ENCODE measurements around the gene EFNA1. TPM values are rescaled to one million over a fixed set of nuclear protein-coding genes. Genes with fewer than 3 reads are reported as not detected.

Gene EFNA1
- total and polyA plus RNA-seq, 2 of the 8 experiments (the other 6 are each of a cell fraction or from before 2014, with no cell fraction given) = 4.9 to 14.6 TPM

GRCh38 chr1:155086856-155087535 is 40.7 kb upstream of the EFNA1 start (continued):
- TF ChIP-seq GTF2F1 (IDR thresholded peaks at IDR 0.05; ENCODE audit: borderline replicate concordance, low read depth, low read length) (no peak), E2F6 (IDR thresholded peaks at IDR 0.05) (no peak), JUND (IDR thresholded peaks at IDR 0.05; ENCODE audit: low read length) (no peak), KDM5A (IDR thresholded peaks at IDR 0.05; ENCODE audit: low read length) (no peak), POU5F1 (IDR thresholded peaks at IDR 0.05; ENCODE audit: low read depth, low read length) (no peak)
- TF ChIP-seq, protein P1, sequence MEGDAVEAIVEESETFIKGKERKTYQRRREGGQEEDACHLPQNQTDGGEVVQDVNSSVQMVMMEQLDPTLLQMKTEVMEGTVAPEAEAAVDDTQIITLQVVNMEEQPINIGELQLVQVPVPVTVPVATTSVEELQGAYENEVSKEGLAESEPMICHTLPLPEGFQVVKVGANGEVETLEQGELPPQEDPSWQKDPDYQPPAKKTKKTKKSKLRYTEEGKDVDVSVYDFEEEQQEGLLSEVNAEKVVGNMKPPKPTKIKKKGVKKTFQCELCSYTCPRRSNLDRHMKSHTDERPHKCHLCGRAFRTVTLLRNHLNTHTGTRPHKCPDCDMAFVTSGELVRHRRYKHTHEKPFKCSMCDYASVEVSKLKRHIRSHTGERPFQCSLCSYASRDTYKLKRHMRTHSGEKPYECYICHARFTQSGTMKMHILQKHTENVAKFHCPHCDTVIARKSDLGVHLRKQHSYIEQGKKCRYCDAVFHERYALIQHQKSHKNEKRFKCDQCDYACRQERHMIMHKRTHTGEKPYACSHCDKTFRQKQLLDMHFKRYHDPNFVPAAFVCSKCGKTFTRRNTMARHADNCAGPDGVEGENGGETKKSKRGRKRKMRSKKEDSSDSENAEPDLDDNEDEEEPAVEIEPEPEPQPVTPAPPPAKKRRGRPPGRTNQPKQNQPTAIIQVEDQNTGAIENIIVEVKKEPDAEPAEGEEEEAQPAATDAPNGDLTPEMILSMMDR (IDR thresholded peaks at IDR 0.05; ENCODE audit: control extremely low read depth in 1 of 3, insufficient read depth in 1 of 3, low read depth in 1 of 3, low read length in 3 of 3) = peak in 2 of 3 experiments; percentile 52 to 53; a peak in 2 of 4 replicates

Data from H1 (cell line).